ENCODE measurements around the gene PSME3IP1. TPM values are rescaled to one million over a fixed set of nuclear protein-coding genes. Genes with fewer than 3 reads are reported as not detected.

Gene PSME3IP1
- total and polyA plus RNA-seq, 12 donors: 49.6 to 66.8 (median 61.4) TPM

GRCh38 chr16:57108432-57108831, 77.4 kb downstream of the PSME3IP1 start:
- no peak for TF ChIP-seq CTCF (IDR thresholded peaks at IDR 0.05)
- DNase-seq (no peak), ATAC-seq (no peak)
- peaks cover 0 to 9% (median 0%) of the 10 kb centered on the region in 9 donors for H3K36me3 ChIP-seq
- peaks cover 0 to 54% (median 37%) of the 10 kb centered on the region in 9 donors for H3K4me1 ChIP-seq
- no peak overlapping the region for H3K4me3 ChIP-seq
- WGBS, 2 donors: 74 to 81% methylated on average over 1 of the region's 1 CpG
- H3K27me3 ChIP-seq: no peaks in the 10 kb centered on the region
- no peak overlapping the region for H3K27ac ChIP-seq
- intact Hi-C loops (cut with DNase I): loop anchor here in 2 of 10 donors (5.0 to 10.0 kb wide), 2 partner anchors 39 to 46 kb away; no protein-coding TSS in a partner anchor
- no peaks in the 10 kb centered on the region for H3K9me3 ChIP-seq

GRCh38 chr16:57107321-57107922, 78.4 kb downstream of the PSME3IP1 start:
- intact Hi-C loops (cut with DNase I): loop anchor here in 2 of 10 donors (5.0 to 10.0 kb wide), 2 partner anchors 40 to 47 kb away; no protein-coding TSS in a partner anchor
- Histone ChIP-seq H3K27ac (no peak overlapping the region), H3K4me1 (peaks cover 0 to 44% (median 28%) of the 10 kb centered on the region in 9 donors), H3K9me3 (no peaks in the 10 kb centered on the region), H3K27me3 (no peaks in the 10 kb centered on the region), H3K36me3 (peaks cover 0 to 5% (median 0%) of the 10 kb centered on the region in 9 donors), H3K4me3 (no peak overlapping the region)
- WGBS, 2 donors: 75% methylated on average over 9 of the region's 9 CpGs
- no peak for ATAC-seq
- no peak for TF ChIP-seq CTCF (IDR thresholded peaks at IDR 0.05)
- DNase-seq: no peak

- ATAC-seq: peak in 7 of 8 donors; percentile 48 to 81 (median 76)
- no peaks in the 10 kb centered on the region for H3K27me3 ChIP-seq
- WGBS, 2 donors: 85 to 89% methylated on average over 2 of the region's 2 CpGs
- H3K36me3 ChIP-seq: peaks cover 0 to 5% (median 0%) of the 10 kb centered on the region in 9 donors
- H3K4me1 ChIP-seq: peaks cover 0 to 37% (median 26%) of the 10 kb centered on the region in 9 donors
- no peak overlapping the region for H3K4me3 ChIP-seq
- no peak for TF ChIP-seq CTCF (IDR thresholded peaks at IDR 0.05)
- intact Hi-C loops (cut with DNase I): loop anchor here in 2 of 10 donors (5.0 to 10.0 kb wide), 2 partner anchors 41 to 48 kb away; no protein-coding TSS in a partner anchor
- H3K9me3 ChIP-seq: no peaks in the 10 kb centered on the region
- no peak overlapping the region for H3K27ac ChIP-seq
- peak; percentile 58 to 63 for DNase-seq
Measured at GRCh38 chr16:57106767-57107166, 79.1 kb downstream of the PSME3IP1 start.

- Histone ChIP-seq H3K36me3 (no peaks in the 10 kb centered on the region), H3K27me3 (no peaks in the 10 kb centered on the region), H3K9me3 (no peaks in the 10 kb centered on the region), H3K4me3 (no peak overlapping the region), H3K4me1 (peaks cover 0 to 35% (median 26%) of the 10 kb centered on the region in 9 donors), H3K27ac (no peak overlapping the region)
- 89 to 91% methylated on average over 7 of the region's 7 CpGs for WGBS, 2 donors
- ATAC-seq (no peak), DNase-seq (no peak)
- no peak for TF ChIP-seq CTCF (IDR thresholded peaks at IDR 0.05)
- intact Hi-C loops (cut with DNase I): loop anchor here in 2 of 10 donors (5.0 to 10.0 kb wide), 2 partner anchors 42 to 50 kb away; no protein-coding TSS in a partner anchor
Measured at GRCh38 chr16:57105184-57105583, 80.7 kb downstream of the PSME3IP1 start.
